Fibroblast of mammary gland (primary cell): ENCODE measurements around the gene FMO3.

Experiments
- DNase-seq: peaks from one replicate; pipeline ENCODE4 v3.0.0-alpha.2; 2010; ENCODE audit warnings: low read depth
- H3K4me3 ChIP-seq: 2 replicates; pipeline ENCODE4 v1.5.1; 2011; ENCODE audit warnings: low read depth, mild to moderate bottlenecking, low read length, moderate library complexity; ENCODE audit not compliant: control insufficient read depth
- TF ChIP-seq, protein P1 (sequence below): conservative IDR thresholded peaks from 2 replicates; pipeline ENCODE4 v1.5.1; 2011; ENCODE audit warnings: low read depth, low read length, inconsistent platforms; ENCODE audit not compliant: control insufficient read depth, insufficient read depth

Gene FMO3

DNA sequence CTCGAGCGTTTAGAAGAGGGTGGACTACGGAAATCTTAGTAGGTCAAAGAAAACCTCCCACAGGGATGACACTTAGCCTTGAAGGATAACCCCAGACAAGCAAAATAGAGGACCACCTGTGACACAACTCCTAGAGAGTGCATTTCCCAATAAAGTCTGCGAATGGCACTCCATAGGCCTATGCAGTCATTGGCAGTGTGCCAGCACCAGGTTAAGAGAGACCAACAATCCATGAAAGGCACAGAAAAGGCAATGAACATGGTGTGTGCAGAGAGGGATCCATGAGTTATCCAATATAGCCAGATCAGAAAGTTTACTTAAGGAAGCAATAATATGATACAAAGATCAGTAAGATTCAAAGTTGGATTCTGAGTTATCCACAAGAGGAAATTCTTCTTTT, 49.2 kb downstream of the FMO3 start:
- no peak for DNase-seq
- TF ChIP-seq, protein P1, sequence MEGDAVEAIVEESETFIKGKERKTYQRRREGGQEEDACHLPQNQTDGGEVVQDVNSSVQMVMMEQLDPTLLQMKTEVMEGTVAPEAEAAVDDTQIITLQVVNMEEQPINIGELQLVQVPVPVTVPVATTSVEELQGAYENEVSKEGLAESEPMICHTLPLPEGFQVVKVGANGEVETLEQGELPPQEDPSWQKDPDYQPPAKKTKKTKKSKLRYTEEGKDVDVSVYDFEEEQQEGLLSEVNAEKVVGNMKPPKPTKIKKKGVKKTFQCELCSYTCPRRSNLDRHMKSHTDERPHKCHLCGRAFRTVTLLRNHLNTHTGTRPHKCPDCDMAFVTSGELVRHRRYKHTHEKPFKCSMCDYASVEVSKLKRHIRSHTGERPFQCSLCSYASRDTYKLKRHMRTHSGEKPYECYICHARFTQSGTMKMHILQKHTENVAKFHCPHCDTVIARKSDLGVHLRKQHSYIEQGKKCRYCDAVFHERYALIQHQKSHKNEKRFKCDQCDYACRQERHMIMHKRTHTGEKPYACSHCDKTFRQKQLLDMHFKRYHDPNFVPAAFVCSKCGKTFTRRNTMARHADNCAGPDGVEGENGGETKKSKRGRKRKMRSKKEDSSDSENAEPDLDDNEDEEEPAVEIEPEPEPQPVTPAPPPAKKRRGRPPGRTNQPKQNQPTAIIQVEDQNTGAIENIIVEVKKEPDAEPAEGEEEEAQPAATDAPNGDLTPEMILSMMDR, result no peak
- H3K4me3 ChIP-seq, result no peak overlapping the region

DNA sequence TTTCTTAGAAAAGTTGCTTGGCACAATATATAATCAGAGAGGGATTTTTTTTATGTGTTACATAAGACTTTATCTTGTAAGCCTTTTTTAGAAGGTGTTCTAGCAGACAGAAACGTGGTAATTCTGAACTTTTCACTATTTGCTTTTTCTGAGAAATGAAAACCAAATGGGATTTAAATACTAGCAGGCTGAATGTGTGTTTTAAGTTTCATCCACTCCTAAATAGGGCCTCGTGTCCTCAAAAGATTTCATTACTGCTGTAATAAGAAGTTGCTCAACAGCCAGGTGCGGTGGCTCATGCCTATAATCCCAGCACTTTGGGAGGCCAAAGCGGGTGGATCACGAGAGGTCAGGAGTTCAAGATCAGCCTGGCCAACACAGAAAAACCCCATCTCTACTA, 49.7 kb downstream of the FMO3 start:
- peak; percentile 59 for DNase-seq
- TF ChIP-seq, protein P1, result no peak
- no peak overlapping the region for H3K4me3 ChIP-seq

DNA sequence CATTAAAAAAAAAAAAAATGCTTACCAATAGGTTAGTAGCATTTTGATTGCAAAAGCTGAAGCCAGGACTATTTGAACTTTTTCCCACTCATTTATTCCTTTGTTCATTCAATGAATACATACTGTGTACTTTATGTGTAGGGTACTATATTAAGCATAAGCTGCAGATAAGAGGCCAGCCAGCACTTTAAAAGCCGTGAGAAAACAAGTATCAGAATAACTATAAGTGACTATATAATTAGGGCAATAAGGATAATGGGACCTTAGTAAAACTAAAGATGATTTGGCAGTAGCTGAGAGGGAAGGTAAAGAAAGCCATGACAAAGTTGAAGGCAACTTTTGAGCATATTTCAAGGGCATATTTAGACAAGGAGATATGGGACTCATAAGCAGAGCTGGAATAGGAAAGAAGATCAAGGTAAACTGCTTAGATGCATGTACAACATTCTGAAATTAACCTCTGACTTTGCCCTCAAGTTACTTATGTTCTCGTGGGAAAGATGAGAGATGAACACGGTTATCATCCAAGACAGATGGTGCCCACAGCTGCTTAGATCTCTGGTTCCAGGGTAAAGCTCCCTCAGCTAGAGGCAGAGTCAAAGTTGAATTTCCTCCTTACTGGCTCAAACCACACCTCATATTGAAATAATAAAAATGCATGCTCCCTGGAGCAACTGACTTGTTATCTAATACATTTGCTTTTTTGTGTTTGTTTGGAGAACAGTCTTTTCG, 50.4 kb downstream of the FMO3 start:
- H3K4me3 ChIP-seq, result no peak overlapping the region
- DNase-seq, result peak; percentile 20
- TF ChIP-seq, protein P1, result no peak

DNA sequence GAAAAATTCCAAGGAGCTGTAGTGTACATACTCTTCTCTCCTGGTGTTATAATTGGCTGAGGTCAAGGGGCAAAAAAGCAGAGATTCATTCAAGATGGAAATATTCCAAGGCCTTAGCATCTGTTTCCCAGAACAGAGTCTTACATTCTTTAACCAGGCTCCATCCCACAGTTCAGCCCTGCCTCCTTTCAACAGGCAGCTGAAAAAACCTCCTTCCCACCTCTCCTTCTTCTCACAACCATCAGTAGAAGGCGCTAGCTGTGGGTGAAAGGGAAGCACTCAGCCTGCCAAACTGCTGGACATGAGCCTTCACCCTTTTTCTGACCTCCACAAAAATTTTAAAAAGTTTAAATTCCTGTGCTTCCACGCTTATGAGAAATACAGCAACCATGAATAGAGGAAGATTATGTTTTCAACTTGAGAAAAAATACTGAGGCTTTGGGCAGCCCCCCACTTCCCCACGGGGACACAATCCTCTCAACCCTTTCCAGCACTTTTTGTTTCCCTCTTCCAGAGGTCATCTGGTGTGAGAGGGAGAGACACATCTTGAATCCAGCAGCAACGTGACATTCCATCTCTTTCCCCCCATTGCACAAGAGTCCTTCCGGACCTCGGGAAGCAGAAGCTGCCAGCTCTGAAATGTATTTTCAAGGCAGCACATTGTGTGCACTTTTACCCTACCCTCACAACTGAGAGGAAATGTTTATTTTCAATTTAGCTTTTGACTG, 51.1 kb downstream of the FMO3 start:
- DNase-seq, result peak; percentile 99

DNA sequence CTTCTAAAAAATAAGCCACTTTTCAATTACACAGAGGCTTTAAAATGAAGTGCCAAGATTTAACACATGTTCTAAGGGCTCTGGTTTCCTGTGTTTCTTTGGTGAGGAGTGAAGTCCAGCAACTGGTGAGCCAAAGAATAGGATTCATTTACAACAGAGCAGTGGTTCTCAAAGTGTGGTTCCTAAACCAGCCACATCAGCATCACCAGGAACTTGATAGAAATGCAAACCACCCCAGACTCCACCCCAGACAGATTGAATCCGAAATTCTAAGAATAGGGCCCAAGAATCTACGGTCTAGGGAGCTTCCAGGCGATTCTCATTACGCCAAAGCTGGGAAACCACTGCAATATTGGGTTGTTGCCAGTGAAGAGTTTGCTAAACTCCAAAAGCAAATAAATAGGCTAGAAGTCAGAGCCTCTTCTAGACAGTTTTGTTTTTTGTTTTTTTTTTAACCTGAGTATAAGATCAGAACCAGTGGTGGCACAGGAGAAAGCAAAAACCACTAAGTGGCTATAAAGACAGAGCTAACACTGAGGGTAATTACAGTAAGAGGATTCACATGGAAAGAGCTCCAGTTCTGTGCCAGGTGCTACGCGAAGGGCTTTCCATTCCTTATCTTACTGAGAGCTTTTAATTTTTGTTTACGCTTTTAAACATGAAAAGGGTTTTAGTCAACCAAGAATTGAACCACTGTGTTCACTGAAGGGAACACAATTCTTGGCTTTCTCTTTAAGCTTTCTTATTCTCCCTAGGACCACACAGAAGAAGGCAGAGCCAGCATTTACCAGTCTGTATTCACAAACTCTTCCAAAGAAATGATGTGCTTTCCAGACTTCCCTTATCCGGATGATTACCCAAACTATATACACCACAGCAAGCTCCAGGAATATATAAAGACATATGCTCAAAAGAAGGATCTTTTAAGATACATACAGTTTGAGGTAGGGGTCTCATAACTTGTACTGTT, 52.0 kb downstream of the FMO3 start:
- no peak overlapping the region for H3K4me3 ChIP-seq
- TF ChIP-seq, protein P1, result no peak
- peak; percentile 96 for DNase-seq

More for the DNA sequence above, 51.1 kb downstream of the FMO3 start:
- H3K4me3 ChIP-seq, result no peak overlapping the region
- TF ChIP-seq, protein P1, result peak; percentile 48

DNA sequence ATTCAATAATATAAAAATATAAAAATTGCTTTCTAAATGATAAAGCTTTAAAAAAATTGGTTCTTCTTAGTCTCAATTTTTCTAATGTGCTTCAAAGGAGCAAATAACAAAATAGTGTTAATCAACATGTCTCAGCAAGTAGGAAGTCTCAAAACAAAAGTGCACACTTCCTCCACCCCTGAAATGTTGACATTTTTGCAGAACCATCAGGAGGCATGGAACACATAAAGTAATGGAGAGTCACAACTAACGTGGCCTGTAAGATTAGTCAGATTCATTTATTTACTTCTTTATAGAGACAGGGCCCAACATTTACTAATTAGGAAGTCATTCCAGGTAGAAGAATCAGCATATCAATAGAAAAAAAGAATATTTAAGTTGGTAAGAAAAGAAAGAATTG, 59.5 kb downstream of the FMO3 start:
- no peak overlapping the region for H3K4me3 ChIP-seq
- no peak for DNase-seq
- TF ChIP-seq, protein P1, result no peak
